T-cell (primary cell): Measurements from ENCODE around the gene IRF2BP2. TPM values are rescaled to one million over a fixed set of nuclear protein-coding genes. Genes with fewer than 3 reads are reported as not detected.

Source experiments
- ATAC-seq, 4 experiments: fragments of 200-7000 bp in 3 of 4; fragments of 150-1000 bp in 1 of 4; cut with Tn5 transposase; replicated peaks in 1 of 4; 1 replicate in 3 of 4; 2 replicates in 1 of 4; pipeline ENCODE4 v1.10.0; 2021; ENCODE audit warnings: moderate library complexity in 3 of 4, mild to moderate bottlenecking in 2 of 4, moderate number of reproducible peaks in 1 of 4
- CTCF ChIA-PET, 2 donors: fragments of 300-600 bp; sonication (Branson Sonifier 250); formaldehyde crosslinking; loops; one replicate each; lab custom pipeline; 2022; ENCODE audit warnings: antibody characterized with exemption in 2 of 2; lab: Charles Lee
- POLR2A ChIA-PET, 2 donors: fragments of 300-600 bp; sonication (Branson Sonifier 250); formaldehyde crosslinking; loops; one replicate each; lab custom pipeline; 2022; ENCODE audit warnings: antibody characterized with exemption in 2 of 2; lab: Charles Lee
- DNase-seq, 35 experiments: peaks; one replicate each; pipeline versions ENCODE4 v3.0.0 to v3.0.0-alpha.2; 2013 to 2023
- H3K27ac ChIP-seq: one replicate; pipeline ENCODE4 v1.5.1; 2013; ENCODE audit warnings: low read length
- H3K27me3 ChIP-seq, 2 experiments: replicated peaks in 1 of 2; 1 replicate in 1 of 2; 2 replicates in 1 of 2; pipeline versions ENCODE4 v1.6.1 to v1.7.0; 2013; ENCODE audit warnings: low read length in 1 of 2, mixed read lengths in 1 of 2; ENCODE audit not compliant: control insufficient read depth in 2 of 2, insufficient read depth in 2 of 2; ENCODE audit errors: extremely low read depth in 1 of 2
- H3K36me3 ChIP-seq, 2 donors: 1 replicate in 1 of 2; 2 replicates in 1 of 2; pipeline versions ENCODE4 v1.6.1 to v1.7.0; 2013; ENCODE audit warnings: low read length in 1 of 2; ENCODE audit not compliant: control insufficient read depth in 2 of 2, insufficient read depth in 1 of 2; ENCODE audit errors: extremely low read depth in 1 of 2
- H3K4me1 ChIP-seq, 2 experiments: 1 replicate in 1 of 2; 2 replicates in 1 of 2; pipeline versions ENCODE4 v1.6.1 to v1.7.0; 2013; ENCODE audit warnings: low read length in 2 of 2, mixed read lengths in 1 of 2; ENCODE audit not compliant: insufficient read depth in 2 of 2, control insufficient read depth in 1 of 2; ENCODE audit errors: extremely low read depth in 1 of 2
- H3K4me3 ChIP-seq, 2 donors: 1 replicate in 1 of 2; 2 replicates in 1 of 2; pipeline versions ENCODE4 v1.5.1 to v1.7.0; 2013; ENCODE audit warnings: mild to moderate bottlenecking in 2 of 2, low read length in 1 of 2, moderate library complexity in 1 of 2; ENCODE audit not compliant: control insufficient read depth in 1 of 2; ENCODE audit errors: extremely low read depth in 1 of 2
- H3K9me3 ChIP-seq: 2 replicates; pipeline ENCODE4 v1.7.0; 2013
- H3K27ac Mint-ChIP-seq, 2 donors: one replicate each; pipeline ENCODE4 v1.8.0; 2020 to 2021; ENCODE audit warnings: mild to moderate bottlenecking in 2 of 2, mixed read lengths in 2 of 2
- H3K27me3 Mint-ChIP-seq, 2 donors: one replicate each; pipeline ENCODE4 v1.8.0; 2021 to 2022; ENCODE audit warnings: mixed read lengths in 2 of 2
- H3K36me3 Mint-ChIP-seq: one replicate; pipeline ENCODE4 v1.8.0; 2021; ENCODE audit warnings: mixed read lengths
- H3K4me1 Mint-ChIP-seq, 3 donors: one replicate each; pipeline ENCODE4 v1.8.0; 2020 to 2022; ENCODE audit warnings: mixed read lengths in 3 of 3, mild to moderate bottlenecking in 1 of 3
- H3K4me3 Mint-ChIP-seq, 3 donors: one replicate each; pipeline ENCODE4 v1.8.0; 2020 to 2022; ENCODE audit warnings: mild to moderate bottlenecking in 3 of 3, mixed read lengths in 3 of 3, moderate library complexity in 3 of 3
- H3K9me3 Mint-ChIP-seq, 3 donors: one replicate each; pipeline ENCODE4 v1.8.0; 2020 to 2022; ENCODE audit warnings: mixed read lengths in 3 of 3
- WGBS: methylation state at CpG from one replicate; pipeline ENCODE4 v1.1.5; 2013; ENCODE audit warnings: missing lambda C conversion rate; ENCODE audit not compliant: insufficient coverage; 5-methylcytosine and 5-hydroxymethylcytosine counted together
- total RNA-seq, 35 experiments: library from RNA in 6 of 35; stranded (reverse) in 6 of 35; fragments of 120-200 nt in 1 of 35; gene quantifications; one replicate each; pipeline versions ENCODE4 v1.2.1 to v1.2.4 and lab custom pipeline; 2013 to 2026

The IRF2BP2 gene
- total RNA-seq, 5 donors from 2014 or later (not counting 1 experiment from before 2014, with no cell fraction given) = 141 to 406 (median 163) TPM

DNA sequence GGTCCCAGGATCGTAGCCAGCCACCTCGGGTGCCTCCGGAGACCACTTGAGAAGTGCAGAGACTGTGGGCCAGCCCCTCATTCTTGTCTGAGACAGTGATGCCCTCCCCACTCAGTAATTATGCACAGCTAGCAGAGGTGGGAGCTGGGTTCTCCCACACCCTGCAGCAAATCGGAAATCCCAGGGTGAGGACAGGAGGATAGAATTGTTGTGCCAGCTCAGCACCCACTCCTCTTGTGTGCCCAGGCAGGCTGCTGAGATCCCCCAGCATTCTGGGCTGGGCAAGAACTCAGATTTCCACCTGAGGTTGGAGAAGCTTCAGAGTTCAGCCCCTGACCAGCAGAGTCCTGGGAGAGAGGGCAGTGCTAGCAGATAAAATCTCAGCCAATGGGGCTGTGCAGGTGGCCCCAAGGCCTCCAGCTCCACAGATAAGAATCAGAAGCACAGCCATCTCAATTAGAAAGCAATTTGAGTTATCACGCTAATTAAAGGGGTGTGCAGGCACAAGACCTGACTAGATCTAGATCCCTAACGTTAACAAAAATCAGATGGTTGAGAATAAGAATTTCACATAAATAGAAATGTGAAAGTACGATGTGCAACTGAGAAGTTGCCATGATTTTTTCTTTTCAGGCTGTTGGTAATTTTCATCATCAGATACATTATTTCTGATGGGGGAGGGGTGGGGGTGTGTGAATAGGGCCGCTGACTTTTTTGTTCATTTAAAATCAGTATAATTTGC is 45.5 kb upstream of the IRF2BP2 start:
- H3K27ac Mint-ChIP-seq = no peak overlapping the region

DNA sequence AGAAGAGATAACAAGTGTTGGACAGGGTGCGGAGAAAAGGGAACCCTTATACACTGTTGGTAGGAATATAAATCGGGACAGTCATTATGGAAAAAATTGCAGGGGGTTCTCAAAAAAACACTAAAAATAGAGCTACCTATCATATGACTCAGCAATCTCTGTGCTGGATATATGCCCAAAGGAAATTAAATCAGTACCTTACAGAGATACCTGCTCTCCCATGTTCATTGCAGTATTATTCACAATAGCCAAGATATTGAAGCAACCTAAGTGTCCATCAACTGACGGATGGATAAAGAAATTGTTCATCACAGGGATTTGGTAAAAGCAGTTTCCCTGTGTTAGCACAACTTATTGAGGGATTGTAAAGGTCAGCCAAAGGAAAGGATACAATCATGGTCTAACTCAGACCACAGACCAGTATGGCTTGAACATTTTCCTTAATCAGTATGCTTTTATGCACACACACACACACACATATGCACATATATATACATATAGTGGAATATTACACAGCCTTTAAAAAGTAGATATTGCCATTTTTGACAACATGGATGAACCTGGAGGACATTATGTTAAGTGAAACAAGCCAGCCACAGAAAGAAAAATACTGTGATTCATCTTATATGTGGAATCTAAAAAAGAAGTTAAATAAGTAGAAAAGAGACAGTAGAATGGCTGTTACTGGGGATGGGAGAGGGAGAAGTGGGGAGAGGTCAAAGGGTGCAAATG is 44.2 kb upstream of the IRF2BP2 start:
- no peaks in the 10 kb centered on the region for H3K27me3 Mint-ChIP-seq
- no peak overlapping the region for H3K27ac Mint-ChIP-seq
- no peaks in the 10 kb centered on the region for H3K9me3 ChIP-seq
- no peaks in the 10 kb centered on the region for H3K4me1 ChIP-seq
- CTCF ChIA-PET = no interaction called here
- peaks cover 0 to 3% (median 0%) of the 10 kb centered on the region in 3 donors for H3K9me3 Mint-ChIP-seq
- H3K27ac ChIP-seq = no peak overlapping the region
- H3K4me3 Mint-ChIP-seq = no peak overlapping the region
- peaks cover 3 to 8% (median 4%) of the 10 kb centered on the region in 3 donors for H3K4me1 Mint-ChIP-seq
- no peak overlapping the region for H3K4me3 ChIP-seq
- no peaks in the 10 kb centered on the region for H3K36me3 ChIP-seq
- H3K36me3 Mint-ChIP-seq = no peaks in the 10 kb centered on the region
- H3K27me3 ChIP-seq = no peaks in the 10 kb centered on the region
- no CpG with 5 or more reads among the region's 3 CpGs for WGBS
- POLR2A ChIA-PET = interaction anchor here in 1 of 2 donors (0.6 kb wide), 1 partner anchor 14 kb away, joined by 3 read pairs; no protein-coding TSS in a partner anchor
- DNase-seq (no peak), ATAC-seq (no peak)

More for the DNA sequence above, 45.5 kb upstream of the IRF2BP2 start:
- no peaks in the 10 kb centered on the region for H3K4me1 ChIP-seq
- no peaks in the 10 kb centered on the region for H3K9me3 ChIP-seq
- H3K36me3 ChIP-seq = no peaks in the 10 kb centered on the region
- ChIA-PET CTCF (no interaction called here), POLR2A (no interaction called here)
- DNase-seq (no peak), ATAC-seq (no peak)
- peaks cover 3 to 8% (median 4%) of the 10 kb centered on the region in 3 donors for H3K4me1 Mint-ChIP-seq
- H3K4me3 Mint-ChIP-seq = no peak overlapping the region
- no peak overlapping the region for H3K27ac ChIP-seq
- no peaks in the 10 kb centered on the region for H3K9me3 Mint-ChIP-seq
- H3K4me3 ChIP-seq = no peak overlapping the region
- H3K27me3 Mint-ChIP-seq = no peaks in the 10 kb centered on the region
- no peaks in the 10 kb centered on the region for H3K36me3 Mint-ChIP-seq
- WGBS = 71% methylated on average over 1 of the region's 8 CpGs
- H3K27me3 ChIP-seq = no peaks in the 10 kb centered on the region

DNA sequence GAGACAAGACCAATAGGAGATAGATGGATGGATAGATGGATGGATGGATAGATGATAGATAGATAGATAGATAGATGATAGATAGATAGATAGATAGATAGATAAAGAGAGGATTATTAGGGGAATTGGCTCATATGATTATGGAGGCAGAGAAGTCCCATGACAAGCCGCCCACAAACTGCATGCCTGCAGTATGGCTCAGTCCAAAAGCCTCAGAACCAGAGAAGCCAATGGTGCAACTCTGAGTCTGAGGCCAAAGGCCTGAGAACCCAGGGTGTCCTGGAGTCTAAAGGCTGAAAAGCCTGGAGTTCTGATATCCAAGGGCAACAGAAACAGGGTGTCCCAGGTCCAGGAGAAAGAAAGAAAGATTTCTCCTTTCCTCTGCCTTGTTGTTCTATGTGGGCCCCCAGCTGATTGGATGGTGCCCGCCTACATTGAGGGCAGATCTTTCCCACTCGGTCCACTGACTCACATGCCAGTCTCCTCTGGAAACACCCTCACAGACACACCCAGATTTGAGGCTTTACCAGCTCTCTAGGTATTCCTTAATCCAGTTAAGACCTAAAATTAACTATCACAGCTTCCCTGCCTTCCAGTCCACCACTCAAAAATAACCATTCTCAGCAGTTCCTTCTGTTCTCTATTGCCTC is 39.6 kb upstream of the IRF2BP2 start:
- Mint-ChIP-seq H3K36me3 (no peaks in the 10 kb centered on the region), H3K4me3 (no peak overlapping the region), H3K27me3 (no peaks in the 10 kb centered on the region), H3K27ac (no peak overlapping the region), H3K4me1 (no peaks in the 10 kb centered on the region), H3K9me3 (peaks cover 4 to 9% (median 5%) of the 10 kb centered on the region in 3 donors)
- no peak overlapping the region for H3K27ac ChIP-seq
- 79% methylated on average over 2 of the region's 3 CpGs for WGBS
- POLR2A ChIA-PET = no interaction called here
- no peaks in the 10 kb centered on the region for H3K36me3 ChIP-seq
- no peaks in the 10 kb centered on the region for H3K9me3 ChIP-seq
- DNase-seq (no peak), ATAC-seq (no peak)
- H3K4me1 ChIP-seq = no peaks in the 10 kb centered on the region
- CTCF ChIA-PET = no interaction called here
- peaks cover 0 to 4% of the 10 kb centered on the region in 2 experiments for H3K27me3 ChIP-seq
- no peak overlapping the region for H3K4me3 ChIP-seq

DNA sequence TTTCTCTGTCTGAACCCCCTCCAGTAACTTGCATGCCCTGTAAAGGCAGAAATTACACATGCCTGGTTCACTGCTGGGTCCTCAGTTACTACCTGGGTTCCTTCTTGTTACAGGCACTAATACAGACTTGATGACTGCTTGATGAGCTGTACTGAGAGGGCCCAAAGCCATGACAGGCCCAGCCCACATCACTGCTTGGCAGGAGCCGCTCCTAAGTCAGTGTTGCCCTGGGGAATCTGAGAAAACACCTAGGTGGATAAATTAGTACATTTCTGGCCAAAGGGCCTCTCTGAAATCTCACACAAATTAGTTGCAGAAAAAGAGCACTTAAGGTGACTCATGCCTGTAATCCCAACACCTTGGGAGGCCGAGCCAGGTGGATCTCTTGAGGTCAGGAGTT is 37.8 kb upstream of the IRF2BP2 start:
- no peaks in the 10 kb centered on the region for H3K27me3 Mint-ChIP-seq
- POLR2A ChIA-PET = no interaction called here

DNA sequence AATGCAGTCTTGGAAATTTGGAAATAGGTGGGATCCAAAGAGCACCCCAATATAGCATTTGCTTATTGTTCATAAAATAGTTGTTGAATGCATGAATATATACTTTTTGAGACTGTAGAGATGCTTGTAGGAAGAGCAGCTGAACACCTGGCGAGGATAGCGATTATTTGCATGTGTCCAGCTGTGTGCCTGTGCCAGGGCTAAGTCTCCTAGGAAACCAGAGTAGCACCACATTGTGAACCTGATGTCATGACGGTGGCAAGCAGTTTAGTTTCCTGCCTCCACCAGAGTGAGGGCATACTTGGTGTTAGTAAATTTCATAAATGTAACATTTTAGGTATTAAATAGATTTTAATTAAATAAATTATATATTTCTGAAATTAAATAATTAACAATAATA is 37.3 kb upstream of the IRF2BP2 start:
- H3K27me3 Mint-ChIP-seq = no peaks in the 10 kb centered on the region
- ATAC-seq (no peak), DNase-seq (no peak)
- ChIA-PET CTCF (interaction anchor here in 1 of 2 donors (0.6 kb wide), 1 partner anchor 769 kb away, joined by 5 read pairs; no protein-coding TSS in a partner anchor), POLR2A (no interaction called here)
- no peaks in the 10 kb centered on the region for H3K36me3 Mint-ChIP-seq
- peaks cover 0 to 4% of the 10 kb centered on the region in 2 experiments for H3K27me3 ChIP-seq
- no peak overlapping the region for H3K27ac Mint-ChIP-seq
- H3K4me1 Mint-ChIP-seq = no peaks in the 10 kb centered on the region
- H3K4me3 Mint-ChIP-seq = no peak overlapping the region
- no peak overlapping the region for H3K4me3 ChIP-seq
- peaks cover 4 to 9% (median 5%) of the 10 kb centered on the region in 3 donors for H3K9me3 Mint-ChIP-seq
- no peak overlapping the region for H3K27ac ChIP-seq
- H3K36me3 ChIP-seq = no peaks in the 10 kb centered on the region
- WGBS = 100% methylated on average over 2 of the region's 3 CpGs
- no peaks in the 10 kb centered on the region for H3K9me3 ChIP-seq
- H3K4me1 ChIP-seq = no peaks in the 10 kb centered on the region

More for the DNA sequence above, 37.8 kb upstream of the IRF2BP2 start:
- 86% methylated on average over 1 of the region's 2 CpGs for WGBS
- CTCF ChIA-PET = interaction anchor here in 1 of 2 donors (0.6 kb wide), 1 partner anchor 769 kb away, joined by 5 read pairs; no protein-coding TSS in a partner anchor
- H3K27ac ChIP-seq = no peak overlapping the region
- H3K27me3 ChIP-seq = peaks cover 0 to 4% of the 10 kb centered on the region in 2 experiments
- no peak overlapping the region for H3K27ac Mint-ChIP-seq
- ATAC-seq (no peak), DNase-seq (no peak)
- no peak overlapping the region for H3K4me3 ChIP-seq
- no peaks in the 10 kb centered on the region for H3K4me1 Mint-ChIP-seq
- H3K36me3 ChIP-seq = no peaks in the 10 kb centered on the region
- no peak overlapping the region for H3K4me3 Mint-ChIP-seq
- no peaks in the 10 kb centered on the region for H3K4me1 ChIP-seq
- peaks cover 4 to 9% (median 5%) of the 10 kb centered on the region in 3 donors for H3K9me3 Mint-ChIP-seq
- H3K36me3 Mint-ChIP-seq = no peaks in the 10 kb centered on the region
- no peaks in the 10 kb centered on the region for H3K9me3 ChIP-seq

DNA sequence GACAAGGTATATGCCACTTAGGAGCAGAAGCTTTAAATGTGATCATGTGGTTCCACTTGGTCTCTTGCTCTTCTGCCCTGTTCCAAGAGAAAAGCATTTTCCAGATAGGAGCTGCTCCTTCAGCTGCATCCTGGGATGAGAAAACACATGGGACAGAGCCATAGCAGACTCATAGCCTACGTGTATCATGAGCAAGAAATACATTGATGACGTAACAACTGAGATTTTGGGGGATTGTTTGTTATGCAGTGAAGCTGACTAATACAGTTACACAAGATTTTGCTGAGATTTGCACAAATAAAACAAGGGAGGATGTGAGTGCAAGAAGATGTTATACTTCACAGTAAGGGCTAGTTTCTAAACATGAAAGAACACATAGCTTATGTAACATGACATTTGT is 36.0 kb upstream of the IRF2BP2 start:
- no peaks in the 10 kb centered on the region for H3K4me1 Mint-ChIP-seq
- Histone ChIP-seq H3K27ac (no peak overlapping the region), H3K36me3 (no peaks in the 10 kb centered on the region), H3K27me3 (peaks cover 0 to 4% of the 10 kb centered on the region in 2 experiments), H3K4me3 (no peak overlapping the region), H3K9me3 (no peaks in the 10 kb centered on the region), H3K4me1 (no peaks in the 10 kb centered on the region)
- H3K9me3 Mint-ChIP-seq = peaks cover 4 to 9% (median 5%) of the 10 kb centered on the region in 3 donors
- ChIA-PET POLR2A (interaction anchor here in 1 of 2 donors (0.6 kb wide), 1 partner anchor 1497 kb away, joined by 7 read pairs; no protein-coding TSS in a partner anchor), CTCF (no interaction called here)
- DNase-seq (no peak), ATAC-seq (no peak)
- H3K27me3 Mint-ChIP-seq = no peaks in the 10 kb centered on the region
- WGBS = 83% methylated on average over 2 of the region's 2 CpGs
- no peaks in the 10 kb centered on the region for H3K36me3 Mint-ChIP-seq
- no peak overlapping the region for H3K4me3 Mint-ChIP-seq
- no peak overlapping the region for H3K27ac Mint-ChIP-seq
